ENCODE results near the gene HEXIM2.
"Not testable (repeated sequence)": the region's sequence is repeated elsewhere in the genome, so short reads cannot be mapped to it uniquely, and the experiment has no call there.

The HEXIM2 gene

DNA sequence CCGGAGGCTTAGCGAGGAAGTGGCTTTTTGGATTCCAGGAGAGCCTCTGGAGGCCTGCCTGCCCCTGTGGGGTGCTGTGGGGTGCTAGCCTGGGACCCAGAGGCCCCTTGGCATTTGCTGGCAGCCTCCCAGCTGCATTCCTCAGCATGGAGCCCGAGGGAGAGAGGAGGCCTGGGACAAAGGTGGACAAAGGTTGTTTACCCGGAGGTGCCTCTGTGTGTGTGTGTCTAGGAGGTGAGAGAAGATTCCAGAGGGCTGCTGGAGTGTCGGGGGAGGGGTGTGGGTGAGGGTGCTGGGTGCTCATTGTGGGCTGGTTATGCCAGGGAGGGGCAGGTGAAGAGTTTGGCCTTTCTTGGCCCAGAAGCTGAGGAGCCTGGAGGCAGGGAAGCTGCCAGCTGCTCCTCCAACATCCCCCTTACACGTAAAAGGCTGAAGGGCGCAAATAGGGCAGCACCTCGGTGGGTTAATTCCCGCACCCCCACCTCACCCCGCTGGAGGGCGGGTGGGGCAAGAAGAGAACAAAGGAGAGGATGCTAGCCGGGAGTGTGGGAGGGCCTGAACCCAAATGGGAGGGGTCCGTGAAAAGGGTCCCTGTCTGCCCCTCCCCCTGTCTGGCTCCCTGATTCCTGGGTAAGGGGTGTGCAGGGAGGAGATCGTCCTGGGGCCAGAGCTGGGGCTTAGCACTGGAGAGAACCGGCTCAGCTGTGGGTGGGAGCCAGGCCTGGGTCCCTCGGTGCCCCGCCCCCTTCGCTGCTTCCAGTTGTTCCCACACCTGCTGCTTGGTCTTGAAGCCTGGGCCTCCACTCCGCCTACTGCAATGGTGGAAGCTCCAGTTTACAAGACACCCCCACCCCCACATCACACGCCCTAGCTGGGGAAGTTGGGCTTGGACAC is 9.9 kb downstream of the HEXIM2 start:
- DNase-seq = no peak

DNA sequence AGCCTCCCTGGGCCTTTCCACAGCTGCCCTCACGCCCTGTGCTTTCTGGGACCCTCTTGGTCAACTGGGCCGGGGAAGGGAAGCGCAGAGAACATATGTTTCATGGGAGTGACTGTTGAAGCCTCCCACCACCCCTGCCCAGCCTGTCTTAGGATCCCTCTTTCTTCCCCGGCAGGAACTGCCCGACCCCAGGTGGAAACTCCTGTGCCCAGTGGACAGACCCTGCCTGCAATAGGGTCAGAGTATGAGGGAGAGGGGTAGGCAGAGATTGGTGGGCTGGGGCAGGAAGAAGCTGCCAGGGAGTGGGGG is 10.5 kb downstream of the HEXIM2 start:
- DNase-seq = no peak

DNA sequence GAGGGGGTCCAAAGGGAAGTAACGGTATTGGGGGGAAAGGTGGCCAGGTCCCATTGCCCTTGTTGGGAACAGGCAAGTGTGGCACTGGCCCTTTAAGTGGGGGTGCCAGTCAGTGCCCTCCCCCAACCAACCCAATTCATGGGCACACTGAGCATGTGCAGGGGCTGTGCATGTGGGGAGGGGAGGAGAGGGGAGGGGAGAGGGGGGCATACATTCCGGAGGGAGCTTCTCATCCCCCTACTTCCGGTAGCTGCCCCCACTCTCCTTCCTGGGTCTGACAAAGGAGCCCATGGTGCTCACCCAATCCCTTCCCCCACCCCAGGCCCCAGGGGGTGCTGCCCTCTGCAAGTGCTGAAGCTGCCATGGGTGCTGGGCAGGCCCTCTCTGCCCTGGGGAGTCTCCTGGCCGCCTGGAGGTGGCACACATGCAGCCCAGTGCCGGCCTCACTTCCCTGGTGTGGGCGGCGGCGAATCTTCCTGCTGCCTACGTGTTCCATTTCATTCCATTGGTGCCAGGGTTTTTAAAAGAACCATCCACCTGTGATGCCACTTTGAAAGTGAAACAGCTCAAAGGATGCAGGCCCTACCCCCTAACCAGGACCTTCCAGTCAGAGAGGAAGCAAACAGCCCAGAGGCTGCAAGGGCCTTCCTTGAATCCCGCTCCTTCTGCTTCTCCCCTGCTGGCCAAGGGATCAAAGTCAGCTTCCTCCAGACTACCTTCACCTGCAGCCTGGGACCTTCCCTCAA is 11.0 kb downstream of the HEXIM2 start:
- DNase-seq = no peak

DNA sequence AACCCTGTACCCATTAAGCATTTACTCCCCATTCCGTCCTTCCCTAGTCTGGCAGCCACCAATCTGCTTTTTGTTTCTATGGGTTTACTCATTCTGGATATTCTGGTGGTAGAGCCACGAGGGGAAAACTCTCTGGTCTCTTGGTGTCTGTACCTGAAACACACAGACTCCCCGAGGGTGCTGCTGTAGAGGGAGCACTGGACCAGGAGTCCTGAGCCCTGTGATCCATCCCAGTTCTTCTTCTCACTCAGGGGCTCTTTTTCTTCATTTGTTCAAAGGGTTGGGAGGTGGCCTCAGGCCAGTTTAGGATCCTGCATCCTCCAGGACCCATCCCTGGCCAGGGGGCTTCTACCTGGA is 14.1 kb downstream of the HEXIM2 start:
- no peak for DNase-seq

DNA sequence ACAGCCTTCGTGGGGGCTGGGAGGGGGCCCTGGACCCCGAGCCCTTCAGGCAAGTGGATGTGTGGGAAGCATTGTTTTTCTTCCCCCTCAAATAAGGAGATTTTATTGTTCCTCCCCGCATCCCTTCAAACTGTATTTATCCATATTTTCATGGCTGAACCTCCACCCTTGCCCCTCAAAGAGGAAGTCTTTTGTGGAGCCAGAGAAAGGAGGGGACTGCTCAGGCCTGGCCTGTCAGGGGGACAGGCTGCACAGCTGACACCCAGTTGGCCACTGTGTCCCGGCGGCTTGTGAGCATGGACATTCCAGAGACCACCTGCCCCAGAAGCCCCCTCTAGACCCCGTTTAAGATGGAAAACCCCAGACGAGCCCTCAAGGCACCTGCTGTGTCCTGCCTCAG is 15.9 kb downstream of the HEXIM2 start:
- DNase-seq = no peak

DNA sequence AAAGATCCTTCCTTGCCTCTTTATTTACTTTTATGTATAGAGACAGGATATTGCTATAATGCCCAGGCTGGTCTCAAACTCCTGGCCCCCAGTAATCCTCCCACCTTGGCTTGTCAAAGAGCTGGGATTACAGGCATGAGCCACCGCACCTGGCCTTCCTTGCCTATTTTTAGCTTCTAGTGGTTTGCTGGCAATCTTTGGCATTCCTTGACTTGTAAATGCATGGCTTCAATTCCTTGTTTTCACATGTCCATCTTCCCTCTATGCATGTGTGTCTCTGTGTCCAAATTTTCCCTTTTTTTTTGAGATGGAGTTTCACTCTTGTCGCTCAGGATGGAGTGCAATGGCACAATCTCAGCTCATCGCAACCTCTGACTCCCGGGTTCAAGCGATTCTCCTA is 22.5 kb downstream of the HEXIM2 start:
- DNase-seq = no peak

DNA sequence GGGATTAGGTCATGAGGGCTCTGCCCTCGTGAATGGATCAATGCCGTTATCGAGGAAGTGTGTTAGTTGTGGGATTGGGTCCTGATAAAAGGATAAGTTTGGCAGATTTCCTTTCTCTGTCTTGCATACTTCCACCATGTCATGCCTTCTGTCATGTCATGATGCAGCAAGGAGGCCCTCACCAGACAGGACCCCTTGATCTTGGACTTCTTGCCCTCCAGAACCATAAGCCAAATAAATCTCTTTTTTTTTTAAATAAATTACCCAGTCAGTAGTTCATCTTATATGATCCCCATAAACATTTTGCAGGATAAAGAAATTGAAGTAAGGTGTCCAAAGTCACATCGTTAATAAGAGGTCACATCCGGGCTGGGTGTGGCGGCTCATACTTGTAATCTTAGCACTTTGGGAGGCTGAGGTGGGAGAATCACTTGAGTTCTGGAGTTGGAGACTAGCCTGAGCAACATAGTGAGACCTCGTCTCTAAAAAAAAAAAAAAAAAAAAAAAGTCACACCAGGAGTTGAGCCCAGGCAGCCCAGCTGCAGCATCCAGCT is 25.2 kb downstream of the HEXIM2 start:
- no peak for DNase-seq

DNA sequence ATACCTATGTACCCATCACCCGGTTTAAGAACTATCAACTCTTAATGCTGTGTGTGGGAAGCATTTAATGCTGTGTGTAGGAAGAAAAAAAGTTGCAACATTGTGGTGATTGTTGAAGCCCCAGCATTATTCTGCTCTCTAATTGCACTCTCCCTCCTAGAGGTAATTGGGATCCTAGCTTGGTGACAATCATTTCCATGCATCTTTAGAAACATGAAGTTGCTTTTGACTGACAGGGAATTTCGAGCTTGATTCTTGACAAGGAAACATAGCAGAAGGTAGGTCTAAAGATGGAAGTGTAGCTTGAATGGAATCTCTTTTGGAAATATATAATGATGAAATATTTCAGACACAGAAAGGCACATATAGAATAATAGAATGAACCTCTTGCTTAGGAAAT is 27.3 kb downstream of the HEXIM2 start:
- no peak for DNase-seq

DNA sequence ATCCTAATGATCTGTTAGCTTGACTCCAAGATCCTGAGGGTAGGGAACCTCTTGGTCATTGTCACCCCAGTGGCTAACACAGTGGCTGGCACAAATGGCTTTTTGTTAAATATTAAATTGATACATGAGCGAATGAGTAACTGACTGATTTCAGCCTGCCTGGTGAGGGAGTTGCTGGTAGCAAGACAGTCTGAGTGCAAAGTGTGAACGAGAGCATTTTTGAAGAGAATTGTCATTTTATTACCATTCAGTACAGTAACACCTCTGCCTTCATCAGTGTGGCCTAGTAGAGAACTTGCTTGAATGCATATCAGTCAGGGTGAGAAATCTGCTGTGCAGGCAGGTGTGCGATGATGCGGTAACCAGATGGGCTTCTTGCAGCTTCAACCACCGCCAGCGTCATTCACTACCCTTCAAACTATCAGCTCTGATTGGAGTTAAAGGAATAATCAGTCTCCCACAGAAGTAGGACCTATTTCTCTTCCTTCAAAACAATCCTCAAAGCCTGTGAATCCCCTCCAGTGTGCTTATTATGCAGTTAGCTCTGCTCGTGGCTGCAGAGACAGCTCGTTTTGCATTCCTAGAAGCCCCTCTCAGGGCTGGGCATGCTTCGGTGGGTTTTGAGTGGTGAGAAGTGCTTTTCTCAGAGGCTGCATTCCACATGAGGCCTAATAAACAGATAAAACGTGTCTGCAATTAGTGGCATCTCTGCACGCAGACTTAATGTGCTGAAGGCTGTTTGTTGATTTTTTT is 29.0 kb downstream of the HEXIM2 start:
- peak; percentile 47 for DNase-seq

DNA sequence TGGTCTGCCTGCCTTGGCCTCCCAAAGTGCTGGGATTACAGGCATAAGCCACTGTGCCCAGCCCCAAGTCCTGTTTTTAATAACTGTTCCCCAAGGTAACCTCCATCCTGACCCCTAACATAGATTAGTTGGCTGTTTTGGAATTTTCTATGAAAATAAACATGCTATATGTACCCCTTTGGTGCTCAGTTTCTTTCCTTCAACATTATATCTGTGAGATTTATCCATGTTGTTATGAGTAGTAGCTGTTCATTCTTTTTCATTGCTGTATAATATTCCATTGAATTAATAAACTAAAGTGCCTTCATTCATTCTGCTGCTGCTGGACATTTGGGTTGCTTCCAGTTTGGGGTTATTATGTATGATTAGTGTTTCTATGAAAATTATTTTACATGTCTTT is 33.7 kb downstream of the HEXIM2 start:
- DNase-seq = no peak

DNA sequence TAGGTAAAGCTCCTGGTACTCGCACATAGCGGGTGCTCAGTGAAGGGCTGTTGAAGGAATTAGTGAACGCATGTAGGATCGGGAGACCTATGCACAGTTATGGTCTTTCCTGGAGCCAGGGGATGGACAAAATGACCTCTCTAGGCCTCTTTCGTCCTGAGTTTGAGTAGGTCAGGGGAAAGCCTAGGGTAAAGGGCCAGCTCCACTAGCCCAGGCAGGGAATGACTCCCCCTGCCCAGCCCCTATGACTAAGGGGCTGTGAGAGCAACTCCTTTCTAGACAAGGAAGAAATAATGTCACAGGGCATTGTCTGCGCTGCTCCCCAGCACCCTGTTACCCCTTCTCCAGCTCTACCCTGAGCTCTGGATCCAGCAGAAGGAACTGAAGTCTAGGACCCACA is 35.4 kb downstream of the HEXIM2 start:
- DNase-seq = no peak

DNA sequence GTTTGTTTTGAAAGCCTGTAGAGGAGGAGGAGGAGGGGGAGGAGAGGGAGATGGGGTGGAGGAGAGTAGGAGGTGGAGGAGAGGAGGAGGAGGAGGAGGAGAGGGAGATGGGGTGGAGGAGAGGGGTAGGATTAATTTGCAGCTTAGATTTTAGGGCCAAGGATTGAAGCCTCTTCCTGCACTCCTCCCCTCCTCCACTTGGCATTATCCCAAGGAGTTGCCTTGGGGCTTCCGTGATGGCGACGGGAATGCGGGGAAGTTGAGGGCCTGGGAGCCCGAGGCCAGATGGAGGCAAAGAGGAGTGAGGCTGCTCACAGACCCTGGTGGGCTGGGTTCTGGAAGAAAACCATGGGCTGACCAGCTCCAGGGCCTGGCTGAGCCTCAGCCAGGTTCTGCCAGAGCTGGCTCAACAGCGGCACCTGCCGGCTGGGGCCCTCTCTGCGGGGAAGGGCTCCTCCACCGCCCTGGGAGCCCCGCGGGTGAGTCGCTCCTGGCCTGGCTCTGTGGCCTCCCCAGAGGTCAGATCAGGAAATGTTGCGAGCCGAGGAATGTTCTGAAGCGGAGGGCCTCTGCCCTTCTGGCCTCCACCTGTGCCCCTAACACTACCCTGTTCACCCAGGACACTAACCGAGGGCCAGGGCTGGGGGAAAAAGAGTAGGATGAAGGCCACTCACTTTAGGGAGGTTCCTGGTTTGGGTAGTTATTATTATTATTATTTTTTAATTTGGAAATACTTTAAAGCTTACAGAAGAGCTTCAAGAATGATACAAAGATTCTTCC is 36.1 kb downstream of the HEXIM2 start:
- peak; percentile 63 for DNase-seq

DNA sequence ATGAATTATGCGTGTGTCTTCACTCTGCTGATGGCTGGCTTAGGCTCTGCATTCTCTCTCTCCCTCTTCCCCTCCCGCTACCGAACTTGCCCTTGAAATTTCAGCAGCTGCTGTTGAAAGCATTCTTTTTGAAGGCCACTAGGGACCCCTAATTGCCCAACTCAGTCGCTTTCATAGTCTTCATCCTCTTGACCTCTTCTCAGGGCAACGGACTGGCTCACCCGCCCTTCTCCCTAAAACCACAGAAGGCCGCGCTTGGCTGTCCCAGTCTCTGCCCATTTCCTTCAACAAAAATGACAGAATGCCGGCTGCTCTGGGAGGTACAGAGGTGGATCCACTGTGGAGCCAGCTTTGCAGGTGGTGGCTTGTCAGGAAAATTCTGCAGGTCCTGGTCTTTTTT is 39.0 kb downstream of the HEXIM2 start:
- DNase-seq = no peak

DNA sequence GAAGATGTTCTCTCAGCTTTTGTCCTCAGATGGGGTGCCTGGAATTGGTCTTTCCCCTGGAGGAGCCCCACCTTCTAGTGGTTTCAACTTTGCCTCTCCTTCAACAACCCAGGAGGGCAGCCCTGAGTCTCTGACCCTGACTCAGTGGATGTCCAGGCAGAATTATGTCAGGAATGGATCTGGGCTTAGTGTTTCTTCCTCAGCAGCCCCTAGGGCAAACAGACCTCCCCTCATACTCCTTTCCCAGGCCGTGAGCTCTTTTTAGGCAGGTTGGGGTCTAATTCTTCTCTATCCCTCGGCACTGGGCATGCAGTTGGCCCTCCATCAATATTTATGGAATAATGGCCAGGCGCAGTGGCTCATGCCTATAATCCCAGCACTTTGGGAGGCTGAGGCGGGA is 39.8 kb downstream of the HEXIM2 start:
- DNase-seq = no peak

DNA sequence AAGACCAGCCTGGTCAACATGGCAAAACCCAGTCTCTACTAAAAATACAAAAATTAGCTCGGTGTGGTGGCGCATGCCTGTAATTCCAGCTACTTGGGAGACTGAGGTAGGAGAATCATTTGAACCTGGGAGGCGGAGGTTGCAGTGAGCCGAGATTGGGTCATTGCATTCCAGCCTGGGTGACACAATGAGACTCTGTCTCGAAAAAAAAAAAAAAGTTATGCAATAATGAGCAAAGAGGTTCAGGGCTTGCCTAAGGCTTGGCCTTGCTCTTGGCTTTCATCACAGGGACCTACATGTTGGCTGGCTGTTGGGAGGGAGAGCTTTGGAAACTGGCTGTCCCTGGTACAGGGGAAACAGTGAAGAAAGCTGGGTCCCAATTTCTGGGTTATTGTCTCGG is 40.2 kb downstream of the HEXIM2 start:
- DNase-seq = not testable (repeated sequence)

DNA sequence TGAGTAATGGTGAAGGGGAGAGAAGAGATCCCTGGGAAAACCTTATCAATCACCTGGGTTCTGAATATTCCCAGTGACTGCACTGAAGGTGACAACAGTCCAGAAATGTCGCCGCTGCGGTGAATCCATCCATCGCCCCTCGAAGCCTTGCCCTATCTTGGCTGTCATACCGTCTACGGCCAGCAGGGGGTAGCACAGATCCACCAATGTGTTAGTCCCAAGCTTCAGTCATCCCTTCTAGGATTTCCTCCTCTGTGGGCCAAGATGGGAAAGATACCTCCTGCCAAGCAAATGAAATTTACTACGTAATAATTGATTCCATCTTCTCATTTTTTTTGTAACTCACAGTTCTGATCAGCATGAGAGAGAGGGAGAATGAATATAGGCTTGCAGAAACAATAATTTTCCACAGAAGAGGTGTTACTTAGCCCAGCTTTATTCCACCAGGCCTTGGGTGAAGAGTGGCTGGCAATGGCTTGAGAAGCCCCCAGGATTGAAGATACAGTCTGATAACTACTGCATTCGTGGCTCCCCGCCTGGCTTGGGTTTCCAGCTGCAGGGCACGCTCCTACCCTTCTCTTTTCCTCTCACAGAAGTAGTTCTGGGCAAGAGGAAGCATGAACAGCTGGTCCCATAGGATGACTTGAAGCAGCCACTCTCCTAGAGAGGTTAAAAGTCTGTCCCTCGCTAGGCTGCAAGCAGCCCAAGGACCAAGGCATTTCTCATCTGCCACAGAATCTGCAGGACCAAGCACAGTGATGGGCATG is 57.4 kb downstream of the HEXIM2 start:
- DNase-seq = peak; percentile 54
